HG03565 (cell line): ENCODE data around the gene MAPK14.
"Not testable (repeated sequence)": the region's sequence is repeated elsewhere in the genome, so short reads cannot be mapped to it uniquely, and the experiment has no call there.

Source experiments
- ATAC-seq: cut with Tn5 transposase; IDR thresholded peaks from one replicate; pipeline ENCODE4 v1.9.1; 2021; ENCODE audit warnings: mild to moderate bottlenecking, moderate library complexity; ENCODE audit not compliant: unreplicated experiment

The MAPK14 gene

GRCh38 chr6:36067374-36068011 is 39.9 kb downstream of the MAPK14 start:
- ATAC-seq = no peak

GRCh38 chr6:36068012-36068392 is 40.4 kb downstream of the MAPK14 start:
- ATAC-seq = no peak

- ATAC-seq = no peak
These were observed 41.0 kb downstream of the MAPK14 start for GRCh38 chr6:36068586-36068985.

DNA sequence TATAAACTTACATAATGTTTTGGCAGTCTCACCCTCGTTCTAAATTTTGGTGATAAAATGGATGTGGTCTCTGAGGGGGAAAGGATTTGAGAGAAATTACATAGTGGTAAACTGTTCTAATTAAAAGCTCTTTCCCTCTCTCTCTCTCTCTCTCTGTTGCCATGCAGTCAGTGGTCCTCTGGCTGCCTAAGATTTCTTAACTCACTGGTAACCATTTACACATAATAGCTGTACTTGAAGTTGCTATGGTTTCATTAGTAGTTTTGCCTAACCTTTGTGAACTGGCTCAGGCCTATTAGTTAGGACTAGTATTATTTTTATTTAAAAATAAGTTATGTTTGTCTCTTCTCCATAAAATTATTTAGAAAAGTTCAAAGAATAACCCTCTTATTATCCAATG is 42.0 kb downstream of the MAPK14 start:
- no peak for ATAC-seq

GRCh38 chr6:36070252-36070651 is 42.6 kb downstream of the MAPK14 start:
- no peak for ATAC-seq

- ATAC-seq = no peak
These were observed 43.7 kb downstream of the MAPK14 start for GRCh38 chr6:36071281-36071680.

DNA sequence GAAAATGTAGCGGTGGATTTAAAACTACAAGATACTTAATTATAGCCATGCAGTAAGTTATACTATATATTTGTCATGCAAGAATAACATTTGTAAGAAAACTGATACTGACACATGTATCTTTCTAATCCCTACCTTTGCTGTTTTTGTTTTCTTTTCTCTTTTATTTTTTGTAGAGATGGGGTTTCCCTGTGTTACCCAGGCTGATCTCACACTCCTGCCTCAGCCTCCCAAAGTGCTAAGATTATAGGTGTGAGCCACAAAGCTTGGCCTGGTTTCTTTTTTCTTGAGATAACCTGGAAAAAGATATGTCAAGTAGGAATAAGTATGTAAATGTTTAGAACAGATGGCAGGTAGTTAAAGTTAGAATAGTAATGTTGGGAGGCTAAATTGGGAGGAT is 44.1 kb downstream of the MAPK14 start:
- no peak for ATAC-seq

- ATAC-seq = no peak
These were observed 45.1 kb downstream of the MAPK14 start for GRCh38 chr6:36072681-36073080.

GRCh38 chr6:36073587-36073986 is 46.0 kb downstream of the MAPK14 start:
- ATAC-seq = no peak

DNA sequence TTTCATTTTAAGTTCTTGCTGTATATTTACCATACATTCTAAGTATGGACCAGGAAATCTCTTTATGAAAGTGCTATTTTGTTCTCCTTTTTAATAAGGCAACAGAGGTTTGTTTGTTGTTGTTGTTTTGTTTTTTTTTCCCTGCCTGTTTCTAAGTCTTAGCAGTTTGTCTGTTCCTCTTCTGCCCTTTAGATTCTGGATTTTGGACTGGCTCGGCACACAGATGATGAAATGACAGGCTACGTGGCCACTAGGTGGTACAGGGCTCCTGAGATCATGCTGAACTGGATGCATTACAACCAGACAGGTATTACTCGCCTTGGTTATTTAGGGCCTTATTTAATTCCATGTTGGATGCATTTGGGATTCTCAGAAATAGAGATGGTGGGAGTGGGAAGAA is 48.0 kb downstream of the MAPK14 start:
- no peak for ATAC-seq

- no peak for ATAC-seq
These were observed 48.8 kb downstream of the MAPK14 start for GRCh38 chr6:36076178-36077063.

DNA sequence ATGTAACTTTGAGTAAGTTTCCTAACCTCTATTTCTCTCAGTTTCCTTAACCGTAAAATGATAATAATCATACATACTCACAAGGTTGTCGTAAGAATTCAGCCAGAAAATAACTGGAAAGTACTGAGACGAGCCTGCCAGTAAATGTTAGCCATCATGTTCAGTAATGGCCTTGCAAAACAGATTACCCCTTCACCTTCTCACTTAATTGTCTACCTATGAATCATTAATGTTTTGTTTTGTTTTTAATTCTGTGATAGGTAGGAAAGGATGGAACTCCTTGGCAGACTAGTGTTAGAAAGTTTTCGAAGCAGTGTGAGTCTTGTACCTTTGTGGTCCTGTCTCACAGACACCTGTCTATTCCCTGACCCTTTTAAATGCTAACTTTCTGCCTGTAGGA is 50.6 kb downstream of the MAPK14 start:
- no peak for ATAC-seq

GRCh38 chr6:36079601-36080000 is 52.0 kb downstream of the MAPK14 start:
- no peak for ATAC-seq

DNA sequence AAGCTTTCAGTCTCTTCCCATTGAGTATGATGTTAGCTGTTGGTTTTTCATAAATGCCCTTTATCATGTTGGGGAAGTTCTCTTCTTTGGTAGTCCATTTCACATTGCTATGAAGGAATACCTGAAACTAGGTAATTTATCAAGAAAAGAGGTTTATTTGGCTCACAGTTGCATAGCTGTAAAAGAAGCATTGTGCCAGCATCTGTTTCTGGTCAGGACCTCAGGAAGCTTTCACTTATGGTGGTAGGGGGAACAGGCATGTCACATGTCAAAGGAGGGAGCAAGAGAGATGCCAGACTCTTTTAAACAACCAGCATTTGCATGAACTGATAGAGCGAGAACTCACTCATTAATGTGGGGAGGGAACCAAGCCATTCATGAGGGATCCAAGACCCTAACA is 54.7 kb downstream of the MAPK14 start:
- no peak for ATAC-seq

- ATAC-seq = no peak
These were observed 55.8 kb downstream of the MAPK14 start for GRCh38 chr6:36083446-36083845.

DNA sequence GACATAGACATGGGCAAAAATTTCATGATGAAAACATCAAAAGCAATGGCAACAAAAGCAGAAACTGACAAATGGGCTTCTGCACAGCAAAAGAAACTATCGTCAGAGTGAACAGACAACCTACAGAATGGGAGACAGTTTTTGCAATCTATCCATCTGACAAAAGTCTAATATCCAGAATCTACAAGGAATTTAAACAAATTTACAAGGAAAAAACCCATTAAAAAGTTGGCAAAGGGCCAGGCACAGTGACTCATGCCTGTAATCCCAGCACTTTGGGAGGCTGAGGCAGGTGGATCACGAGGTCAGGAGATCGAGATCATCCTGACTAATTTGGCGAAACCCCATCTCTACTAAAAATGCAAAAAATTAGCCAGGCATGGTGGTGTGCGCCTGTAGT is 60.6 kb downstream of the MAPK14 start:
- ATAC-seq = not testable (repeated sequence)

GRCh38 chr6:36089048-36089447 is 61.4 kb downstream of the MAPK14 start:
- ATAC-seq = no peak

- no peak for ATAC-seq
These were observed 66.6 kb downstream of the MAPK14 start for GRCh38 chr6:36094238-36094637.

DNA sequence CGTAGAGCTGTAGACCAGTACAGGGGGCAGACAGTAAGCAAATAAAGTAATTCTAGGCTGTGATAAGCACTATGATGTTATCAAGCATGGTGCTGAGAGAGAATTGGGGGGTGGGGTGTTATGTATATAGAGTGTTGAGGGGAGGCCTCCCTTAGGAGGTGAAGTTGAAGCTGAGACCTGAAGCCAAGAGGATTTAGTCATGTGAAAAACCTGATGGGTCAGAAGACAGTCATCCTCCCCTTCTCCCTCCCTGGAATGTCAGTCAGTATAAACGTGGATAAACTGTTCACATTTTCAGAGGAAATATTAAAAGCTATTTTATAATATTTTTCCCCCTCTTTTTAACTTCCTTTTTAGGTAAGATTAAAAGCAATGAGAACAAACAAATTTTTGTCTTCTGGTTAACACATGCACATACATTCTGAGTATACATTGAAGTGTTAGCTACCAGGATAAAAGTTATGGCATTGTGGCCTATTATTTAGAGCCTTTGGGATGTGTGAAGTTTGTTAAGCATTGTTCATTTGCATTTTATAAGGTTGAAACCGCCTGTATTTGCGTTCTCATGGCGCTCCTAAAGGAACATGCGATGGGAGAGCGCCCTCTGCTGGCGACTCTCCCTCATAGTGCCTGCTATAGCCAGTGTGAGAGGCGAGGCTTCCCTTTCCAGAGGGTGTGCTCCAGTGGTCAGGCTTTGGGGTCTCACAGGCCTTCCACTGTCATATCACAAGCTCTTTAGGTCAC is 67.3 kb downstream of the MAPK14 start:
- peak; percentile 54 for ATAC-seq

DNA sequence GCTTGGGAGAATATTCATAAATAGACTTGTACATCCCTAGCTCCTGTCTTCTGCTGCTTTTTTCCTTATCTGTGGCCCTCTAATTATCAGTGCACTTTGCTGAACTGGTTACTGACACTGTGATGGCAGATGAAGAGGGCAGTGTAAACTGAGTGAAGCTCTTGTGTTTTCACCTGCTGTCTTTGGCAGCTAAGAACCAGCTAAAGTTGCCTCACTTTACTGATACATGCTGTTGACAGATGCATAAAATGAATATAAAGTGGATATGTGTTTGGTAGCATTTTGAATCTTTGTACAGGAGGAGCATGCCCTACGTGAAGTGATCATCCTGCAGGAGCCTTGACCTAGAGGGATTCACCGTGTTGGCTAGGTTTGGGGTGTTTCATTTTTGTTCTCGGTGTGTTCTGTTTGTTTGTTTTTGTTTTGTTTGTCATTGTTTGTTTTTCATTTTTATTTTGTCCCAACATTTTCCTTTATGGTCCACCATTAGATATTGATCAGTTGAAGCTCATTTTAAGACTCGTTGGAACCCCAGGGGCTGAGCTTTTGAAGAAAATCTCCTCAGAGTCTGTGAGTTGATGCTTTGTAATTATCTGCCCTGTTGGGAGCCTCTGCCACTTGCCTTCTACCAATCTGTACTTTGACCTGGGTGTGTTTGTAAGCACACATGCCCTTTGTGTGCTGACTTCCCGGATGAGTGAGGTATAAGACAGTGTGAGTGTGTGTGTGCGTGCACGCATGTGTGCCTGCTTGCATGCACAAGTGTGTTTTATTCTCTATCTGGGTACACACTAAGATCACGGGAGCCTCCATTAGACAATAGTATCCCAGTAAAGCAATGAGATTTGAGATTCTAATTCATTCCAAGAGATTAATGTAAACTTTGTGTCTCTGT is 68.1 kb downstream of the MAPK14 start:
- no peak for ATAC-seq
